ENCODE measurements around the gene PARVB. TPM values are rescaled to one million over a fixed set of nuclear protein-coding genes. Genes with fewer than 3 reads are reported as not detected.
A peak's percentile ranks its signal among the peaks of the same experiment; 100 is the strongest.

Gene PARVB
- total and polyA plus RNA-seq, 2 donors (not counting 1 experiment from before 2014, with no cell fraction given): 12.1 to 47.3 TPM

GRCh38 chr22:44126807-44127206 is 102.7 kb downstream of the PARVB start:
- Histone ChIP-seq H3K4me1 (ENCODE audit: control insufficient read depth, extremely low read depth, insufficient read depth, low read length) (no peaks in the 10 kb centered on the region), H3K36me3 (ENCODE audit: control insufficient read depth, insufficient read depth, low read length) (no peaks in the 10 kb centered on the region), H3K9me3 (ENCODE audit: control insufficient read depth, insufficient read depth, low read depth, low read length) (no peaks in the 10 kb centered on the region), H3K4me3 (replicated peaks in 1 of 4; ENCODE audit: control extremely low read depth in 1 of 4, insufficient read depth in 1 of 4, low read depth in 3 of 4, low read length in 4 of 4) (no peak overlapping the region), H3K27ac (ENCODE audit: insufficient read depth, low read length) (no peak overlapping the region), H3K9ac (ENCODE audit: insufficient read depth, low read length) (no peak overlapping the region), H3K27me3 (ENCODE audit: control insufficient read depth, insufficient read depth, low read length) (no peaks in the 10 kb centered on the region), H2AFZ (ENCODE audit: low read length) (no peak overlapping the region), H3K79me2 (ENCODE audit: control insufficient read depth, insufficient read depth, low read length) (no peaks in the 10 kb centered on the region), H4K20me1 (ENCODE audit: control insufficient read depth, extremely low read depth, insufficient read depth, low read length) (no peaks in the 10 kb centered on the region), H3K4me2 (ENCODE audit: extremely low read depth, insufficient read depth, low read length) (no peak overlapping the region)
- DNase-seq (ENCODE audit: low read depth in 2 of 2): no peak
- TF ChIP-seq CTCF (conservative IDR thresholded peaks at IDR 0.05 in 1 of 2, IDR thresholded peaks at IDR 0.05 in 1 of 2; ENCODE audit: low read depth in 1 of 2, low read length in 2 of 2) (no peak), EZH2 (IDR thresholded peaks at IDR 0.05; ENCODE audit: low read length, missing control alignments) (no peak)

- no peaks in the 10 kb centered on the region for H3K36me3 ChIP-seq (ENCODE audit: control insufficient read depth, insufficient read depth, low read length)
- no peak overlapping the region for H2AFZ ChIP-seq (ENCODE audit: low read length)
- H3K9ac ChIP-seq (ENCODE audit: insufficient read depth, low read length): no peak overlapping the region
- no peaks in the 10 kb centered on the region for H4K20me1 ChIP-seq (ENCODE audit: control insufficient read depth, extremely low read depth, insufficient read depth, low read length)
- no peak overlapping the region for H3K27ac ChIP-seq (ENCODE audit: insufficient read depth, low read length)
- H3K4me3 ChIP-seq (replicated peaks in 1 of 4; ENCODE audit: control extremely low read depth in 1 of 4, insufficient read depth in 1 of 4, low read depth in 3 of 4, low read length in 4 of 4): no peak overlapping the region
- no peak for TF ChIP-seq CTCF (conservative IDR thresholded peaks at IDR 0.05 in 1 of 2, IDR thresholded peaks at IDR 0.05 in 1 of 2; ENCODE audit: low read depth in 1 of 2, low read length in 2 of 2)
- no peak for TF ChIP-seq EZH2 (IDR thresholded peaks at IDR 0.05; ENCODE audit: low read length, missing control alignments)
- peak in 1 of 2 donors; percentile 43 for DNase-seq (ENCODE audit: low read depth in 2 of 2)
- H3K79me2 ChIP-seq (ENCODE audit: control insufficient read depth, insufficient read depth, low read length): no peaks in the 10 kb centered on the region
- no peaks in the 10 kb centered on the region for H3K9me3 ChIP-seq (ENCODE audit: control insufficient read depth, insufficient read depth, low read depth, low read length)
- no peak overlapping the region for H3K4me2 ChIP-seq (ENCODE audit: extremely low read depth, insufficient read depth, low read length)
- no peaks in the 10 kb centered on the region for H3K27me3 ChIP-seq (ENCODE audit: control insufficient read depth, insufficient read depth, low read length)
- H3K4me1 ChIP-seq (ENCODE audit: control insufficient read depth, extremely low read depth, insufficient read depth, low read length): no peaks in the 10 kb centered on the region
Observed at GRCh38 chr22:44127356-44127755, 103.3 kb downstream of the PARVB start.

- no peak for TF ChIP-seq CTCF (conservative IDR thresholded peaks at IDR 0.05 in 1 of 2, IDR thresholded peaks at IDR 0.05 in 1 of 2; ENCODE audit: low read depth in 1 of 2, low read length in 2 of 2)
- TF ChIP-seq EZH2 (IDR thresholded peaks at IDR 0.05; ENCODE audit: low read length, missing control alignments): no peak
- Histone ChIP-seq H3K4me2 (ENCODE audit: extremely low read depth, insufficient read depth, low read length) (no peak overlapping the region), H3K4me3 (replicated peaks in 1 of 4; ENCODE audit: control extremely low read depth in 1 of 4, insufficient read depth in 1 of 4, low read depth in 3 of 4, low read length in 4 of 4) (no peak overlapping the region), H3K9ac (ENCODE audit: insufficient read depth, low read length) (no peak overlapping the region), H3K27me3 (ENCODE audit: control insufficient read depth, insufficient read depth, low read length) (no peaks in the 10 kb centered on the region), H4K20me1 (ENCODE audit: control insufficient read depth, extremely low read depth, insufficient read depth, low read length) (no peaks in the 10 kb centered on the region), H3K27ac (ENCODE audit: insufficient read depth, low read length) (no peak overlapping the region), H3K4me1 (ENCODE audit: control insufficient read depth, extremely low read depth, insufficient read depth, low read length) (no peaks in the 10 kb centered on the region), H3K36me3 (ENCODE audit: control insufficient read depth, insufficient read depth, low read length) (no peaks in the 10 kb centered on the region), H3K9me3 (ENCODE audit: control insufficient read depth, insufficient read depth, low read depth, low read length) (no peaks in the 10 kb centered on the region), H2AFZ (ENCODE audit: low read length) (no peak overlapping the region), H3K79me2 (ENCODE audit: control insufficient read depth, insufficient read depth, low read length) (no peaks in the 10 kb centered on the region)
- DNase-seq (ENCODE audit: low read depth in 2 of 2): no peak
Observed at GRCh38 chr22:44128958-44129618, 105.0 kb downstream of the PARVB start.
